SK-N-SH treated with all-trans-retinoic acid at 6 μM for 48 hours (cell line): ENCODE data around the gene CCM2.

Experiments
- ATAC-seq: fragments of 200-7000 bp; cut with Tn5 transposase; 3 replicates; pipeline ENCODE4 v1.9.1; 2020; ENCODE audit warnings: mild to moderate bottlenecking, moderate library complexity
- ARNTL ChIP-seq: fragments of 450-650 bp; formaldehyde crosslinking; IDR thresholded peaks from 2 replicates; pipeline ENCODE4 v1.5.0; 2020; ENCODE audit warnings: low read depth, mild to moderate bottlenecking, moderate library complexity, borderline replicate concordance
- BACH2 ChIP-seq: fragments of 250-450 bp; sonication (Bioruptor Pico); IDR thresholded peaks from 2 replicates; pipeline ENCODE4 v1.9.0; 2021; ENCODE audit warnings: mild to moderate bottlenecking, borderline replicate concordance
- CSDC2 ChIP-seq: fragments of 250-450 bp; sonication (Bioruptor Pico); IDR thresholded peaks from 2 replicates; pipeline ENCODE4 v1.5.0; 2020; ENCODE audit warnings: mild to moderate bottlenecking, moderate library complexity
- ESRRG ChIP-seq: fragments of 250-450 bp; sonication (Bioruptor Pico); IDR thresholded peaks from 2 replicates; pipeline ENCODE4 v1.6.1; 2021; ENCODE audit warnings: mild to moderate bottlenecking
- GLIS3 ChIP-seq: fragments of 250-450 bp; sonication (Bioruptor Pico); IDR thresholded peaks from 2 replicates; pipeline ENCODE4 v1.5.0; 2020; ENCODE audit warnings: mild to moderate bottlenecking, moderate library complexity
- OSR1 ChIP-seq: fragments of 250-450 bp; sonication (Bioruptor Pico); IDR thresholded peaks from 2 replicates; pipeline ENCODE4 v1.8.0; 2022; ENCODE audit warnings: moderate library complexity, mild to moderate bottlenecking, inconsistent platforms
- PPARA ChIP-seq: fragments of 250-450 bp; sonication (Bioruptor Pico); IDR thresholded peaks from 2 replicates; pipeline ENCODE4 v1.5.0; 2020; ENCODE audit warnings: mild to moderate bottlenecking, borderline replicate concordance
- RARB ChIP-seq: fragments of 250-450 bp; sonication (Bioruptor Pico); IDR thresholded peaks from 2 replicates; pipeline ENCODE4 v1.8.0; 2021; ENCODE audit warnings: mild to moderate bottlenecking, moderate library complexity
- SNAI2 ChIP-seq: fragments of 250-450 bp; sonication (Bioruptor Pico); IDR thresholded peaks from 2 replicates; pipeline ENCODE4 v1.5.0; 2020; ENCODE audit warnings: mild to moderate bottlenecking, moderate library complexity
- TCF4 ChIP-seq: fragments of 250-450 bp; sonication (Bioruptor Pico); IDR thresholded peaks from 2 replicates; pipeline ENCODE4 v1.8.0; 2021; ENCODE audit warnings: mild to moderate bottlenecking, moderate library complexity, borderline replicate concordance
- TOX ChIP-seq: fragments of 250-450 bp; sonication (Bioruptor Pico); IDR thresholded peaks from 2 replicates; pipeline ENCODE4 v1.8.0; 2021; ENCODE audit warnings: mild to moderate bottlenecking, moderate library complexity, borderline replicate concordance
- ZC3H10 ChIP-seq: fragments of 250-450 bp; sonication (Bioruptor Pico); IDR thresholded peaks from 2 replicates; pipeline ENCODE4 v1.5.1; 2021; ENCODE audit warnings: mild to moderate bottlenecking, moderate library complexity
- ZFP3 ChIP-seq: fragments of 250-450 bp; sonication (Bioruptor Pico); IDR thresholded peaks from 2 replicates; pipeline ENCODE4 v1.5.0; 2020; ENCODE audit warnings: mild to moderate bottlenecking, moderate library complexity
- ZFP30 ChIP-seq: fragments of 450-650 bp; formaldehyde crosslinking; IDR thresholded peaks from 2 replicates; pipeline ENCODE4 v1.5.0; 2022; ENCODE audit warnings: mild to moderate bottlenecking, moderate library complexity
- ZNF565 ChIP-seq: fragments of 450-650 bp; formaldehyde crosslinking; conservative IDR thresholded peaks from 2 replicates; pipeline ENCODE4 v1.5.0; 2020; ENCODE audit warnings: low read depth, mild to moderate bottlenecking, moderate library complexity
- ZNF70 ChIP-seq: fragments of 450-650 bp; formaldehyde crosslinking; IDR thresholded peaks from 2 replicates; pipeline ENCODE4 v1.5.0; 2020; ENCODE audit warnings: mild to moderate bottlenecking, moderate library complexity
- ZNF8 ChIP-seq: fragments of 450-650 bp; formaldehyde crosslinking; IDR thresholded peaks from 2 replicates; pipeline ENCODE4 v1.5.0; 2020; ENCODE audit warnings: mild to moderate bottlenecking, moderate library complexity
- TF ChIP-seq, protein P1 (sequence below): fragments of 250-450 bp; sonication (Bioruptor Pico); IDR thresholded peaks from 2 replicates; pipeline ENCODE4 v1.5.1; 2020; ENCODE audit warnings: low read depth, mild to moderate bottlenecking, moderate library complexity
- TF ChIP-seq, protein P2 (sequence below): fragments of 250-450 bp; sonication (Bioruptor Pico); IDR thresholded peaks from 2 replicates; pipeline ENCODE4 v1.8.0; 2021; ENCODE audit warnings: low read depth, mild to moderate bottlenecking, moderate library complexity, borderline replicate concordance
- TF ChIP-seq, protein P3 (sequence below): fragments of 250-450 bp; sonication (Bioruptor Pico); IDR thresholded peaks from 2 replicates; pipeline ENCODE4 v1.8.0; 2020; ENCODE audit warnings: mild to moderate bottlenecking, moderate library complexity, borderline replicate concordance
- TF ChIP-seq, protein P4 (sequence below): fragments of 250-450 bp; sonication (Bioruptor Pico); IDR thresholded peaks from 2 replicates; pipeline ENCODE4 v1.5.1; 2021; ENCODE audit warnings: mild to moderate bottlenecking, moderate library complexity

The CCM2 gene

DNA sequence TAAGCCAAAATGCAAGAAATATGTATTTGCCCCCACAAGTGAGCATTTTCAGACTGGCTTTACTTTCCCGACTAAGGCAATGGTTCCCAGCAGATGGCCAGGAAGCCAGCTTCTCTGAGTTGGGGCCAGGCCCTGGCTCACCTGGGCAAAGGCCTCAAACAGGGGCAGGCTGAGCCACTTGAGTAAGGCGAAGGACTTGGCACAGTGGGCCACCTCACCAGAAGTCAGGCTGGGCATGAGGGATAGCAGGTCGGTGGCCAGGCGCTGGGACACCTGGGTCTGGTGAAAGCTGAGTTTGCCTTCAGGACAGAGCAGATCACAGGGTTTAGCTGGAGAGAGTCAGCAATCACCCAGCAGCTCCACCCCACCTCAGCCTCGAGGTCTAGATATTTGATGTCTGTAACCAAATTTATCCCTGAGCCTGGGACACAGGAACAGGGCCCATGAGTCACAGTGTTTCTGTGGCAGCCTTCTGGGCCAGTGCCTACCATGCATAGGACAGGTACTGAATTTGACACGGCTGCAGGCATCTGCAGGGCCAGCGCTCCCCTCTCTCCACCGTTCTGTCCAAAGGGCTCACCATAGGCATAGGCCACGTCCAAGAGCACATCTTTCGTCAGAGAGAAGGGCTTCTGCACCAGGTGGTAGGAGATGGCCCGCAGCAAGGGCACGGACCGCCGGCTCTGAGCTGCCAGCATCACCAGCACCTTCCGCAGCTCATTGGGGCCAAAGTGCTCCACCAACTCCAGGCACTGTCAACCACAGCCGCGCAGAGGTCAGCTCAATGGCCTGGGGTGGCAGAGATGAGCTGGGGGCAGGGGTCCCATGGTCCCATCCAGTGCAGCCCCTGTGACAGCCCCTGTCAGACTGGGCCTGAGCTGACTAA, 104.2 kb downstream of the CCM2 start:
- TF ChIP-seq SNAI2 (CRISPR knock-in tag): no peak
- TF ChIP-seq ZFP3 (CRISPR knock-in tag): no peak
- TF ChIP-seq ZNF565: no peak
- TF ChIP-seq, protein P1, sequence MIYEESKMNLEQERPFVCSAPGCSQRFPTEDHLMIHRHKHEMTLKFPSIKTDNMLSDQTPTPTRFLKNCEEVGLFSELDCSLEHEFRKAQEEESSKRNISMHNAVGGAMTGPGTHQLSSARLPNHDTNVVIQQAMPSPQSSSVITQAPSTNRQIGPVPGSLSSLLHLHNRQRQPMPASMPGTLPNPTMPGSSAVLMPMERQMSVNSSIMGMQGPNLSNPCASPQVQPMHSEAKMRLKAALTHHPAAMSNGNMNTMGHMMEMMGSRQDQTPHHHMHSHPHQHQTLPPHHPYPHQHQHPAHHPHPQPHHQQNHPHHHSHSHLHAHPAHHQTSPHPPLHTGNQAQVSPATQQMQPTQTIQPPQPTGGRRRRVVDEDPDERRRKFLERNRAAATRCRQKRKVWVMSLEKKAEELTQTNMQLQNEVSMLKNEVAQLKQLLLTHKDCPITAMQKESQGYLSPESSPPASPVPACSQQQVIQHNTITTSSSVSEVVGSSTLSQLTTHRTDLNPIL (CRISPR knock-in tag): no peak
- TF ChIP-seq BACH2 (CRISPR knock-in tag): no peak
- TF ChIP-seq, protein P2, sequence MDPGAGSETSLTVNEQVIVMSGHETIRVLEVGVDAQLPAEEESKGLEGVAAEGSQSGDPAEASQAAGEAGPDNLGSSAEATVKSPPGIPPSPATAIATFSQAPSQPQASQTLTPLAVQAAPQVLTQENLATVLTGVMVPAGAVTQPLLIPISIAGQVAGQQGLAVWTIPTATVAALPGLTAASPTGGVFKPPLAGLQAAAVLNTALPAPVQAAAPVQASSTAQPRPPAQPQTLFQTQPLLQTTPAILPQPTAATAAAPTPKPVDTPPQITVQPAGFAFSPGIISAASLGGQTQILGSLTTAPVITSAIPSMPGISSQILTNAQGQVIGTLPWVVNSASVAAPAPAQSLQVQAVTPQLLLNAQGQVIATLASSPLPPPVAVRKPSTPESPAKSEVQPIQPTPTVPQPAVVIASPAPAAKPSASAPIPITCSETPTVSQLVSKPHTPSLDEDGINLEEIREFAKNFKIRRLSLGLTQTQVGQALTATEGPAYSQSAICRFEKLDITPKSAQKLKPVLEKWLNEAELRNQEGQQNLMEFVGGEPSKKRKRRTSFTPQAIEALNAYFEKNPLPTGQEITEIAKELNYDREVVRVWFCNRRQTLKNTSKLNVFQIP (CRISPR knock-in tag): no peak
- TF ChIP-seq ESRRG (CRISPR knock-in tag): no peak
- no peak for TF ChIP-seq RARB (CRISPR knock-in tag)
- TF ChIP-seq ZFP30 (CRISPR knock-in tag): no peak
- no peak for TF ChIP-seq TCF4 (CRISPR knock-in tag)
- ATAC-seq: no peak

DNA sequence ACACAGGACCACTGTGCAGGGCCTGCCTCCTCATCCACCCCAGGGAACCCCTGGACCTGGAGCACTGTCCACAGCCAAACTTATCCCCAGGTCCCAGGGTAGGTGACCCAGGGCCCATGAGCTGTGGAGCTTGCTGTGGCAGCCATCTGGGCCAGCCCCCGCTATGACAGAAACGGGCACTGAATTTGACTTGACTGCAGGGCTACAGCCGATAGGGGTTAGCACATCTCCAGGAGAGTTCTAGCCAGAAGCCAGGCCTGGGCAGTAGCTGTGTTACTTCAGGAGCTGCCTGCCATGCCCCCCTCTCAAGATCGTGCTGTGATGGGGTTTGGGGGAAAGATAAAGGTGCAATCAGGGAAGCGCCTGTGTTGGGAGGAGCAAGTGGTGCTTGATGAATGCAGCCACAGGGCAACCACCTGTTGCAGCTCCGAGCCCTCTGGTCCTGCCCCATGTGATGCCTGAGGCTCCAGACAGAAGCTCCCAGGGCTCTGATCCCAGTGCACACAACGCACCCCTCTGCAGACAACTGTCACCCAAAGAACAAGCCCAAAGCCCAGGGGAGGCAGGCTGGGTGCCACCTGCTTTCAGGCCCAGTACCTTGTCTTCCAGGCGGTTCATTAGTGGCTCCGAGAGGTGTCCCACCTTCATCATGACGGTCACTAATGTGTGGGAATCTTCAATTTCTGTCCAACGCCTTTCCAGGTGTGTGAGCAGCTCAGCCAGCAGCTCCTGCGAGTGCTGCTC, 105.0 kb downstream of the CCM2 start:
- TF ChIP-seq PPARA (CRISPR knock-in tag) (no peak), ZNF8 (no peak), ARNTL (no peak), ZNF70 (CRISPR knock-in tag) (no peak), BACH2 (CRISPR knock-in tag) (no peak), ZFP30 (CRISPR knock-in tag) (no peak)
- TF ChIP-seq, protein P1 (CRISPR knock-in tag): no peak
- TF ChIP-seq, protein P3, sequence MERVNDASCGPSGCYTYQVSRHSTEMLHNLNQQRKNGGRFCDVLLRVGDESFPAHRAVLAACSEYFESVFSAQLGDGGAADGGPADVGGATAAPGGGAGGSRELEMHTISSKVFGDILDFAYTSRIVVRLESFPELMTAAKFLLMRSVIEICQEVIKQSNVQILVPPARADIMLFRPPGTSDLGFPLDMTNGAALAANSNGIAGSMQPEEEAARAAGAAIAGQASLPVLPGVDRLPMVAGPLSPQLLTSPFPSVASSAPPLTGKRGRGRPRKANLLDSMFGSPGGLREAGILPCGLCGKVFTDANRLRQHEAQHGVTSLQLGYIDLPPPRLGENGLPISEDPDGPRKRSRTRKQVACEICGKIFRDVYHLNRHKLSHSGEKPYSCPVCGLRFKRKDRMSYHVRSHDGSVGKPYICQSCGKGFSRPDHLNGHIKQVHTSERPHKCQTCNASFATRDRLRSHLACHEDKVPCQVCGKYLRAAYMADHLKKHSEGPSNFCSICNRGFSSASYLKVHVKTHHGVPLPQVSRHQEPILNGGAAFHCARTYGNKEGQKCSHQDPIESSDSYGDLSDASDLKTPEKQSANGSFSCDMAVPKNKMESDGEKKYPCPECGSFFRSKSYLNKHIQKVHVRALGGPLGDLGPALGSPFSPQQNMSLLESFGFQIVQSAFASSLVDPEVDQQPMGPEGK (CRISPR knock-in tag): no peak
- TF ChIP-seq, protein P4, sequence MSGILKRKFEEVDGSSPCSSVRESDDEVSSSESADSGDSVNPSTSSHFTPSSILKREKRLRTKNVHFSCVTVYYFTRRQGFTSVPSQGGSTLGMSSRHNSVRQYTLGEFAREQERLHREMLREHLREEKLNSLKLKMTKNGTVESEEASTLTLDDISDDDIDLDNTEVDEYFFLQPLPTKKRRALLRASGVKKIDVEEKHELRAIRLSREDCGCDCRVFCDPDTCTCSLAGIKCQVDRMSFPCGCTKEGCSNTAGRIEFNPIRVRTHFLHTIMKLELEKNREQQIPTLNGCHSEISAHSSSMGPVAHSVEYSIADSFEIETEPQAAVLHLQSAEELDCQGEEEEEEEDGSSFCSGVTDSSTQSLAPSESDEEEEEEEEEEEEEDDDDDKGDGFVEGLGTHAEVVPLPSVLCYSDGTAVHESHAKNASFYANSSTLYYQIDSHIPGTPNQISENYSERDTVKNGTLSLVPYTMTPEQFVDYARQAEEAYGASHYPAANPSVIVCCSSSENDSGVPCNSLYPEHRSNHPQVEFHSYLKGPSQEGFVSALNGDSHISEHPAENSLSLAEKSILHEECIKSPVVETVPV (CRISPR knock-in tag): no peak
- ATAC-seq: no peak

DNA sequence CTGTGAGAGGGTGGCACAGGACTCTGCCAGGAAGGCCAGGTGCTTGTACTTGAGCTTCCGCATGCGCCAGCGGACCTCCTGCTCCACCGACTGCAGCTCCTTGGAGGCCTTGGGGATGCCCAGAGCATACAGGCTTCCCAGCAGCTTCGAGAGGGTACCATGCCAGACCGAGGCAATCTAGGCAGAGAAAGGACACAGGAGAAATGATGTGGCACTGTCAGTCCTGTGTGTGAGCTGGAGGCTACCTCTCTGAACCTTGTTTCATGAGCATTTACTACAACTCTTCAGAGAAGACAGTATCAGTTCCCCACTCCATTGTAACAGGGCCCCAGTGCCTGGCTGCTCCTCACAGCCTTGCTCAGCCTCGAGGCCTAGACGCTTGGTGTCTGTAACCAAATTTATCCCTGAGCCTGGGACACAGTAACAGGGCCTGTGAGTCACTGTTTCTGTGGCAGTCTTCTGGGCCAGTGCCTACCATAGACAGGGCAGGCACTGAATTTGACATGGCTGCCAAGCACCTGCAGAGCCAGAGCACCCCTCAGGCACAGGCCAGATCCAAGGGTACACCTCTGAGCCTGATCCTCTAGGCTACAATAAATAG, 105.7 kb downstream of the CCM2 start:
- ATAC-seq: no peak
- no peak for TF ChIP-seq BACH2 (CRISPR knock-in tag)
- no peak for TF ChIP-seq ZNF70 (CRISPR knock-in tag)
- TF ChIP-seq, protein P1 (CRISPR knock-in tag): no peak
- TF ChIP-seq OSR1 (CRISPR knock-in tag): no peak
- no peak for TF ChIP-seq ZNF8
- TF ChIP-seq ZC3H10 (CRISPR knock-in tag): no peak
- no peak for TF ChIP-seq ZNF565
- TF ChIP-seq SNAI2 (CRISPR knock-in tag): no peak
- TF ChIP-seq TOX (CRISPR knock-in tag): no peak
- TF ChIP-seq CSDC2: no peak
- no peak for TF ChIP-seq ARNTL
- TF ChIP-seq, protein P4 (CRISPR knock-in tag): no peak
- TF ChIP-seq GLIS3 (CRISPR knock-in tag): no peak
- no peak for TF ChIP-seq ESRRG (CRISPR knock-in tag)
- TF ChIP-seq ZFP3 (CRISPR knock-in tag): no peak
- TF ChIP-seq, all 23 proteins: peak for 0
